DND-41 (cell line): ENCODE results near the gene ARHGEF7.
A peak's percentile ranks its signal among the peaks of the same experiment; 100 is the strongest.

ENCODE experiments used
- CTCF ChIP-seq: IDR thresholded peaks from 2 replicates; pipeline ENCODE4 v1.5.1; 2012; ENCODE audit warnings: borderline replicate concordance, low read length, moderate library complexity, mild to moderate bottlenecking; ENCODE audit not compliant: poor library complexity, severe bottlenecking; ENCODE audit errors: extremely low read depth
- EZH2 ChIP-seq: IDR thresholded peaks from 3 replicates; pipeline ENCODE4 v1.6.1; 2012; ENCODE audit warnings: borderline replicate concordance, low read depth, mild to moderate bottlenecking, moderate library complexity, low read length, inconsistent platforms; ENCODE audit not compliant: severe bottlenecking

DNA sequence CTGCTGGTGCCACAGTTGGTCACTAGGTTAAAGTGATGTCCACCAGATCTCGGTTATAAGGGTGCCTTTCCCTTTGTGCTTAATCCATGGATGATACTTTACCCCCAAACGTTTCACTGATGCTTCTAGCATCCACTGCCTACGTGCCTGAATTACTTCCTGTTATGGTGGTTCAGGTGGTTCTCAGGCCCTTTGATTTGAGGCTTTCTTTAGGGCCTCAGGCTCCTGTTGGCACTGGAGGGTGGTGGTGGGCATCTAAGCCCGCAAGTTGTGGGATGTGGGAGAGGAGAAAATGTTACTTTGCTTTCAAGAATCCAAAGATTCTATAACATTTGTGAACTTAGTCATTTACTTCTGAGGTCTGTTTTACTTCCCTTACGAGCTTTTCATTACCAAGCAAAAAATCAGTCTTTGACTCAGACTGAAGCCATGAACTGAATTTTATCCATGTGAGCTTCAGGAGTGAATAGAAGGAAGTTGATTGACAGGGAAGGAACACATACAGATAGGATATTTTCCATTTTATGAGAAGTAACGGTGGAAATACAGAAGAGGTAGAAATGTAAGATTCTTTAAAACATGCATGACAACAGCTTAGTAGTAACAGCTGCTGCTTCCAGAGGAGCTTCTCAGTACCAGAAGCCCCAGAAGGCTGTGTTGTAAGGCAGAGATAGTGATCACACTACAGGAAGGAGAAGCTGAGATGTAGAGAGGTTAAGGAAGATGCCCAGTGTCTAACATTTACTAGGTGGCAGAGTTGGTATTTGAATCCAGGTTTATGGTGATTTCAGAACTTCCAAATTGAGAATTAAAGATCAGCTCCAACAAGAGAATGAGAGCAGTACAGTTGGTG lies 65.0 kb downstream of the ARHGEF7 start:
- TF ChIP-seq CTCF (peak; percentile 25), EZH2 (no peak)
